Measurements from ENCODE around the gene TIMP4.

- TF ChIP-seq CTCF (IDR thresholded peaks at IDR 0.05) (no peak), NFIC (IDR thresholded peaks at IDR 0.05; ENCODE audit: borderline replicate concordance) (no peak), ZBTB33 (IDR thresholded peaks at IDR 0.05; ENCODE audit: borderline replicate concordance, low read depth) (no peak), YY1 (IDR thresholded peaks at IDR 0.05; ENCODE audit: low read depth) (no peak), EZH2phosphoT487 (IDR thresholded peaks at IDR 0.05; ENCODE audit: borderline replicate concordance, low read depth) (no peak), MXI1 (IDR thresholded peaks at IDR 0.05; ENCODE audit: low read depth, low read length) (no peak), FOXM1 (IDR thresholded peaks at IDR 0.05; ENCODE audit: low read depth) (no peak), USF1 (IDR thresholded peaks at IDR 0.05; ENCODE audit: borderline replicate concordance, low read depth) (no peak), USF2 (IDR thresholded peaks at IDR 0.05; ENCODE audit: borderline replicate concordance, low read depth, low read length) (no peak), SIN3A (IDR thresholded peaks at IDR 0.05; ENCODE audit: borderline replicate concordance, low read depth, low read length) (no peak), GATA2 (CRISPR knock-in tag; IDR thresholded peaks at IDR 0.05) (no peak), RFX5 (IDR thresholded peaks at IDR 0.05; ENCODE audit: low read length) (no peak), EP300 (IDR thresholded peaks at IDR 0.05; ENCODE audit: borderline replicate concordance in 1 of 2, low read depth in 1 of 2, low read length in 1 of 2) (no peak), FOXJ3 (CRISPR knock-in tag; IDR thresholded peaks at IDR 0.05) (no peak)
Measured at GRCh38 chr3:12175137-12175593, 16.5 kb upstream of the TIMP4 start.

Data from SK-N-SH (cell line).